ENCODE data around the gene PIGO.

PIGO gene

GRCh38 chr9:35071814-35072460 lies 24.5 kb downstream of the PIGO start:
- peak; percentile 39 for DNase-seq (ENCODE audit: low read depth, low spot score)

- no peak for DNase-seq (ENCODE audit: low read depth, low spot score)
These were observed 25.3 kb downstream of the PIGO start for GRCh38 chr9:35070823-35071813.

- DNase-seq (ENCODE audit: low read depth, low spot score), result no peak
These were observed 27.4 kb downstream of the PIGO start for GRCh38 chr9:35069020-35069419.

- DNase-seq (ENCODE audit: low read depth, low spot score), result no peak
These were observed 29.3 kb downstream of the PIGO start for GRCh38 chr9:35067056-35067455.

GRCh38 chr9:35060548-35061207 lies 35.7 kb downstream of the PIGO start:
- no peak for DNase-seq (ENCODE audit: low read depth, low spot score)

GRCh38 chr9:35059438-35059837 lies 37.0 kb downstream of the PIGO start:
- no peak for DNase-seq (ENCODE audit: low read depth, low spot score)

GRCh38 chr9:35057271-35057620 lies 39.1 kb downstream of the PIGO start:
- DNase-seq (ENCODE audit: low read depth, low spot score), result no peak

GRCh38 chr9:35056571-35057270 lies 39.7 kb downstream of the PIGO start:
- no peak for DNase-seq (ENCODE audit: low read depth, low spot score)

- no peak for DNase-seq (ENCODE audit: low read depth, low spot score)
These were observed 41.3 kb downstream of the PIGO start for GRCh38 chr9:35054871-35055644.

GRCh38 chr9:35054185-35054835 lies 42.1 kb downstream of the PIGO start:
- DNase-seq (ENCODE audit: low read depth, low spot score), result no peak

GRCh38 chr9:35051069-35051967 lies 45.1 kb downstream of the PIGO start:
- DNase-seq (ENCODE audit: low read depth, low spot score), result no peak

GRCh38 chr9:35048511-35048910 lies 47.9 kb downstream of the PIGO start:
- DNase-seq (ENCODE audit: low read depth, low spot score), result no peak

GRCh38 chr9:35044071-35044470 lies 52.3 kb downstream of the PIGO start:
- DNase-seq (ENCODE audit: low read depth, low spot score), result no peak

- DNase-seq (ENCODE audit: low read depth, low spot score), result no peak
These were observed 53.4 kb downstream of the PIGO start for GRCh38 chr9:35042891-35043545.

GRCh38 chr9:35042081-35042604 lies 54.2 kb downstream of the PIGO start:
- no peak for DNase-seq (ENCODE audit: low read depth, low spot score)

All from brain pericyte (primary cell).